ENCODE results near the gene CALML5.

DNA sequence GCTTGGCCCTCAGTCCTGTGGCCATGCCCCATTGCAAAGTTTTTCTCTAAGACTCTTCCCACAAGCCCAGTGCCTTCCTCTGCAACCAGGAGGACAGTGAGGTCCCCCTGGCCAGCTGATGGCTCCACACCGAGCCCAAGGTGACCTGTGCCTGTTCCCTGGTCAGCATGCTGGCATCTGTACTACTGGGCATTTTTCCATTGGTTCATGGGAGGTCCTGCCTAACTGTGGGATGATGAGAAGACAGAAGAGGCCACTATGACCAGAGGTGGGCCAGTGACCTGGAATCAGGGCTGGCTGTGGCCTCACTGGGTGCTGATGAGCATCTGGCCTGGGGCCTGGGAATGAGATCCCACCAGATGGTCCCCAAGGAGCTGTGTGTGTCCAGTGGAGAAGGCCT, 45.6 kb upstream of the CALML5 start:
- TF ChIP-seq, protein P1, sequence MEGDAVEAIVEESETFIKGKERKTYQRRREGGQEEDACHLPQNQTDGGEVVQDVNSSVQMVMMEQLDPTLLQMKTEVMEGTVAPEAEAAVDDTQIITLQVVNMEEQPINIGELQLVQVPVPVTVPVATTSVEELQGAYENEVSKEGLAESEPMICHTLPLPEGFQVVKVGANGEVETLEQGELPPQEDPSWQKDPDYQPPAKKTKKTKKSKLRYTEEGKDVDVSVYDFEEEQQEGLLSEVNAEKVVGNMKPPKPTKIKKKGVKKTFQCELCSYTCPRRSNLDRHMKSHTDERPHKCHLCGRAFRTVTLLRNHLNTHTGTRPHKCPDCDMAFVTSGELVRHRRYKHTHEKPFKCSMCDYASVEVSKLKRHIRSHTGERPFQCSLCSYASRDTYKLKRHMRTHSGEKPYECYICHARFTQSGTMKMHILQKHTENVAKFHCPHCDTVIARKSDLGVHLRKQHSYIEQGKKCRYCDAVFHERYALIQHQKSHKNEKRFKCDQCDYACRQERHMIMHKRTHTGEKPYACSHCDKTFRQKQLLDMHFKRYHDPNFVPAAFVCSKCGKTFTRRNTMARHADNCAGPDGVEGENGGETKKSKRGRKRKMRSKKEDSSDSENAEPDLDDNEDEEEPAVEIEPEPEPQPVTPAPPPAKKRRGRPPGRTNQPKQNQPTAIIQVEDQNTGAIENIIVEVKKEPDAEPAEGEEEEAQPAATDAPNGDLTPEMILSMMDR (conservative IDR thresholded peaks at IDR 0.05; ENCODE audit: low read length) = no peak
- TF ChIP-seq EZH2phosphoT487 (IDR thresholded peaks at IDR 0.05; ENCODE audit: borderline replicate concordance, low read depth, low read length) = no peak
